ENCODE measurements around the gene DOCK11. TPM values are rescaled to one million over a fixed set of nuclear protein-coding genes. Genes with fewer than 3 reads are reported as not detected.

DOCK11 gene
- total RNA-seq, 6 experiments from 2014 or later, result 1.1 to 4.4 (median 3.2) TPM

DNA sequence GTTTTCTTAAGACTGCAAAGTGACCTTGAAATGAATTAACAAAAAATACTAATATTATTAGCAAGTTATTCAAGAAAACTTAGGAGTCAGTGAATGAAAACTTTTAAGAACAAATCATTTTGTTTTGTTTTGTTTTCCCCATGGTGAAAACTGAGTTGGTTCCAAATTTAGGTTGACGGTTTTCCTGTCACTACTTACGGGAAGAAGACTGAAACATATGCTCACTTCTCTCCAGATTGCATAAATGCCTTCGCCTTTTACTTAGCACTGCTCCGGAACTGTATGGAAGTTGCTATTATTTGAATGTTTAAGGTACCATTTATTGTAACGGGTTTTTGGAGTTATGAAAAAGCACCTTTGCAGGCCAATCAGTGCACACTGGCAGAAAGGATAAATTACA lies 42.8 kb downstream of the DOCK11 start:
- Histone ChIP-seq H3K36me3 (no peaks in the 10 kb centered on the region), H3K27ac (no peak overlapping the region), H3K27me3 (no peaks in the 10 kb centered on the region), H3K4me3 (no peak overlapping the region), H3K9me3 (no peaks in the 10 kb centered on the region), H3K4me1 (no peaks in the 10 kb centered on the region)
- TF ChIP-seq POLR2A (IDR thresholded peaks at IDR 0.05), result no peak
- TF ChIP-seq, protein P1, sequence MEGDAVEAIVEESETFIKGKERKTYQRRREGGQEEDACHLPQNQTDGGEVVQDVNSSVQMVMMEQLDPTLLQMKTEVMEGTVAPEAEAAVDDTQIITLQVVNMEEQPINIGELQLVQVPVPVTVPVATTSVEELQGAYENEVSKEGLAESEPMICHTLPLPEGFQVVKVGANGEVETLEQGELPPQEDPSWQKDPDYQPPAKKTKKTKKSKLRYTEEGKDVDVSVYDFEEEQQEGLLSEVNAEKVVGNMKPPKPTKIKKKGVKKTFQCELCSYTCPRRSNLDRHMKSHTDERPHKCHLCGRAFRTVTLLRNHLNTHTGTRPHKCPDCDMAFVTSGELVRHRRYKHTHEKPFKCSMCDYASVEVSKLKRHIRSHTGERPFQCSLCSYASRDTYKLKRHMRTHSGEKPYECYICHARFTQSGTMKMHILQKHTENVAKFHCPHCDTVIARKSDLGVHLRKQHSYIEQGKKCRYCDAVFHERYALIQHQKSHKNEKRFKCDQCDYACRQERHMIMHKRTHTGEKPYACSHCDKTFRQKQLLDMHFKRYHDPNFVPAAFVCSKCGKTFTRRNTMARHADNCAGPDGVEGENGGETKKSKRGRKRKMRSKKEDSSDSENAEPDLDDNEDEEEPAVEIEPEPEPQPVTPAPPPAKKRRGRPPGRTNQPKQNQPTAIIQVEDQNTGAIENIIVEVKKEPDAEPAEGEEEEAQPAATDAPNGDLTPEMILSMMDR (IDR thresholded peaks at IDR 0.05), result no peak
- no peak for ATAC-seq
- 55% methylated on average over 5 of the region's 5 CpGs for WGBS (ENCODE audit: insufficient coverage, low coverage, low lambda C conversion rate, missing lambda C conversion rate)
- no peak for DNase-seq
- intact Hi-C loops (cut with DNase I), result no loop called here

DNA sequence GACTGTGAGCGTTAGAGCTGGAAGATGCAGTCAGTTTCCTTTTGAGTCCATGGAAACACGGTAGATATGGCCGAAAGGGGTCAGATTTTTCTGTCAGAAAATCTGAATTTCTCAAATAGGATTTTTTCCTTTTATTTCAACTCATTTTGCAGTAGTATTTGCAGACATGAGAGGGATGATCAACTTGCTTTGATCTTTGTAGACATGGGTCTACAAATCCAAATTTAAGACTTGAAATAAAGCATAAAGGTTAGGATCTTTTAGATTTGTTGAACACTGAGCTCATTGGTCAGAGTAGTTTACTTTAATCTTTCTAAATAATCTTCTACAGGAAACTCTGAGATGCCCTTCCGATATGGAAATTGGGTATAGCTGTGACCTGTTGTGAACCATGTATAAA lies 44.7 kb downstream of the DOCK11 start:
- Histone ChIP-seq H3K27me3 (no peaks in the 10 kb centered on the region), H3K27ac (no peak overlapping the region), H3K9me3 (no peaks in the 10 kb centered on the region), H3K4me1 (no peaks in the 10 kb centered on the region), H3K36me3 (no peaks in the 10 kb centered on the region), H3K4me3 (no peak overlapping the region)
- WGBS (ENCODE audit: insufficient coverage, low coverage, low lambda C conversion rate, missing lambda C conversion rate), result 55% methylated on average over 4 of the region's 4 CpGs
- TF ChIP-seq, protein P1 (IDR thresholded peaks at IDR 0.05), result no peak
- no peak for TF ChIP-seq POLR2A (IDR thresholded peaks at IDR 0.05)
- intact Hi-C loops (cut with DNase I), result no loop called here
- ATAC-seq (no peak), DNase-seq (no peak)

DNA sequence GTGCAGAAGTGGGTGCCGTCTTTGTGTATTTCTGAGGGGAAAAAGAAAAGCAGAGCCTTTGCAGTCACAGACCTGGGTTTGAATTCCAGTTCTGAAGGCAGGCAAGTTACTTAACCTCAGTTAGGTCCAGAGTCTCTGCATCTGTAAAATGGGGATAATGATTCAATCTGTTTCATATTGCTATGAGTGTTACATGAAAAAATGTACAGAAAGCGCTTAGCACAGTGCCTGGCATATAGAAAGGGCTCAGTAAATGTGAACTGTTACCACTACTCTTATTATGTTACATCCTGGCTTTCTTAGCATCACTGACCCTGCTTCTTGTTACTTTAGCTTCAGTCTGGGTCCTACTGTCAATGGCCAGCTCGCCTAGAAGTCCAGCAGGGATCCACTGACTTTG lies 45.9 kb downstream of the DOCK11 start:
- Histone ChIP-seq H3K4me3 (no peak overlapping the region), H3K4me1 (no peaks in the 10 kb centered on the region), H3K36me3 (no peaks in the 10 kb centered on the region), H3K27me3 (no peaks in the 10 kb centered on the region), H3K9me3 (no peaks in the 10 kb centered on the region), H3K27ac (no peak overlapping the region)
- WGBS (ENCODE audit: insufficient coverage, low coverage, low lambda C conversion rate, missing lambda C conversion rate), result 65% methylated on average over 3 of the region's 3 CpGs
- intact Hi-C loops (cut with DNase I), result no loop called here
- DNase-seq (no peak), ATAC-seq (no peak)
- TF ChIP-seq, protein P1 (IDR thresholded peaks at IDR 0.05), result no peak
- no peak for TF ChIP-seq POLR2A (IDR thresholded peaks at IDR 0.05)

DNA sequence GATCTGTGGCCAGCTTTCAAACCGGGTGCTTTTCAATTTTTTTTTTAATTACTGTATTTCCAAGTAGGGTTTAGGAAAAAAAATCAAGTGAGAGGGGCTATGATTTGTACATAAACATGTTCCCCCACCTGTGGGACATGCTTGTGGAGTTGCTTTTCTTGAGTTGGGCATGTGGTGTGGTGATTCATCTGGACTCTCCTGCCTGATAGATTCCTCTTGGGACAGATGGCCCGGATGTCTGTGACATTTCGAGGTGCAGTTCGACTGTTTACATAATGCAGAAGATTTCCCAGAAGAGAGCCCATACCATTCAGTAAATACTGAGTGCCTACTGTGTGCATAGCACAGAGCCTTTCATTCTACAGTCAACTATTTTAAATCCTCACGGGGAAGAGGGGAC lies 49.9 kb downstream of the DOCK11 start:
- Histone ChIP-seq H3K36me3 (no peaks in the 10 kb centered on the region), H3K27me3 (no peaks in the 10 kb centered on the region), H3K4me3 (no peak overlapping the region), H3K27ac (no peak overlapping the region), H3K4me1 (no peaks in the 10 kb centered on the region), H3K9me3 (no peaks in the 10 kb centered on the region)
- WGBS (ENCODE audit: insufficient coverage, low coverage, low lambda C conversion rate, missing lambda C conversion rate), result 47% methylated on average over 3 of the region's 5 CpGs
- intact Hi-C loops (cut with DNase I), result no loop called here
- ATAC-seq (no peak), DNase-seq (no peak)
- TF ChIP-seq, protein P1 (IDR thresholded peaks at IDR 0.05), result no peak
- no peak for TF ChIP-seq POLR2A (IDR thresholded peaks at IDR 0.05)

DNA sequence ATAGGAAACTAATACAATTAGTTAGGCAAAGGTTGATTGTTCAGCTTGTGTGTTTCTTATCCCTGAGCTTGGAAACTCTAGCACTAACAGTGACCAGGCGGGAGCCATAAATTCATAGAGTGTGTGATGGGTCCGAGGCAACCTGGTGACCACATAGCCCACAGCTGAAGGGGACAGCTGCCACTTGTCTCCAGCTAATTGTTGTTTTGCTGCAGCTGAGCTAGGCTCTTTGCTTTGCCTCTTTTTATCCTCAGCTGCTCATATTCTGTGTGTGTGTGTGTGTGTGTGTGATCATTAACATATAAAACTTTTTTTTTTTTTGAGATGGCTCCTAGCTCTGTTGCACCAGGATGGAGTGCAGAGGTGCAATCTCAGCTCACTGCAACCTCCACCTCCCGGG lies 53.2 kb downstream of the DOCK11 start:
- no peak for DNase-seq
- 86% methylated on average over 1 of the region's 3 CpGs for WGBS (ENCODE audit: insufficient coverage, low coverage, low lambda C conversion rate, missing lambda C conversion rate)
- intact Hi-C loops (cut with DNase I), result no loop called here

More for the DNA sequence above, 53.2 kb downstream of the DOCK11 start:
- TF ChIP-seq POLR2A (IDR thresholded peaks at IDR 0.05), result no peak
- TF ChIP-seq, protein P1 (IDR thresholded peaks at IDR 0.05), result no peak
- Histone ChIP-seq H3K4me3 (no peak overlapping the region), H3K9me3 (no peaks in the 10 kb centered on the region), H3K4me1 (no peaks in the 10 kb centered on the region), H3K27me3 (no peaks in the 10 kb centered on the region), H3K27ac (no peak overlapping the region), H3K36me3 (no peaks in the 10 kb centered on the region)
- ATAC-seq, result no peak
